ENCODE data around the gene RAPGEF6. TPM values are rescaled to one million over a fixed set of nuclear protein-coding genes. Genes with fewer than 3 reads are reported as not detected.

The RAPGEF6 gene
- total RNA-seq, 1 experiment from 2014 or later: 26.1 TPM

DNA sequence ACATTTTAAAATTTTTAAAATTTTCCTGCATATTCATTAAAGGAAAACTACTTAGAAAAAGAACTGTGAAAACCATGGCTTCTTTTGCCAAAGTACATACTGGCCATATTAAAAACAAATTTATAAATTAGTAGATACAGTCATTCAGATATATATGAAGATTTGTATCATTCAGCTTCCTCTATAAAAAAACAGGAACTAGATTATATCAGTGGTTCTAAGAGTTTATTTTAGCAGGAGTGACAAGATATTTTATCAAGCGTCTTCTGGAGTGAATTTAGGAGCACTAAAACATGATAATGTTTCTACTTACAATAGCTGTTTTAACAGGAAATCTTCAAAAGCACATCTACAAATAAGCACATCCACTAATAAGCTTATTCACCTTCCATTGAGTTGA lies 171.4 kb downstream of the RAPGEF6 start:
- intact Hi-C loops (cut with micrococcal nuclease; ENCODE audit: unreplicated experiment): no loop called here
- H3K27me3 ChIP-seq (replicated peaks; ENCODE audit: insufficient read depth, low read depth, low read length, poor library complexity): no peaks in the 10 kb centered on the region
- TF ChIP-seq, protein P1, sequence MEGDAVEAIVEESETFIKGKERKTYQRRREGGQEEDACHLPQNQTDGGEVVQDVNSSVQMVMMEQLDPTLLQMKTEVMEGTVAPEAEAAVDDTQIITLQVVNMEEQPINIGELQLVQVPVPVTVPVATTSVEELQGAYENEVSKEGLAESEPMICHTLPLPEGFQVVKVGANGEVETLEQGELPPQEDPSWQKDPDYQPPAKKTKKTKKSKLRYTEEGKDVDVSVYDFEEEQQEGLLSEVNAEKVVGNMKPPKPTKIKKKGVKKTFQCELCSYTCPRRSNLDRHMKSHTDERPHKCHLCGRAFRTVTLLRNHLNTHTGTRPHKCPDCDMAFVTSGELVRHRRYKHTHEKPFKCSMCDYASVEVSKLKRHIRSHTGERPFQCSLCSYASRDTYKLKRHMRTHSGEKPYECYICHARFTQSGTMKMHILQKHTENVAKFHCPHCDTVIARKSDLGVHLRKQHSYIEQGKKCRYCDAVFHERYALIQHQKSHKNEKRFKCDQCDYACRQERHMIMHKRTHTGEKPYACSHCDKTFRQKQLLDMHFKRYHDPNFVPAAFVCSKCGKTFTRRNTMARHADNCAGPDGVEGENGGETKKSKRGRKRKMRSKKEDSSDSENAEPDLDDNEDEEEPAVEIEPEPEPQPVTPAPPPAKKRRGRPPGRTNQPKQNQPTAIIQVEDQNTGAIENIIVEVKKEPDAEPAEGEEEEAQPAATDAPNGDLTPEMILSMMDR (conservative IDR thresholded peaks at IDR 0.05; ENCODE audit: low read depth, low read length): no peak
- TF ChIP-seq EZH2 (IDR thresholded peaks at IDR 0.05; ENCODE audit: borderline replicate concordance, low read depth, low read length, poor library complexity, severe bottlenecking): no peak
- CTCF ChIA-PET: no interaction called here
- H3K36me3 ChIP-seq (ENCODE audit: insufficient read depth, low read length, poor library complexity, severe bottlenecking): no peaks in the 10 kb centered on the region
- no peak overlapping the region for H3K27ac ChIP-seq (ENCODE audit: low read depth, low read length, poor library complexity, severe bottlenecking)
- no peaks in the 10 kb centered on the region for H3K9me3 ChIP-seq (ENCODE audit: low read depth, low read length, poor library complexity, severe bottlenecking)
- POLR2A ChIA-PET (ENCODE audit: low non-redundant PET): no interaction called here
- DNase-seq (ENCODE audit: low spot score): no peak
- BruUV-seq (replicated peaks): no TSS peak
- H3K4me3 ChIP-seq (ENCODE audit: low read depth, low read length, poor library complexity, severe bottlenecking): no peak overlapping the region
- H3K4me1 ChIP-seq (ENCODE audit: insufficient read depth, low read length, poor library complexity, severe bottlenecking): peaks cover 28% of the 10 kb centered on the region

DNA sequence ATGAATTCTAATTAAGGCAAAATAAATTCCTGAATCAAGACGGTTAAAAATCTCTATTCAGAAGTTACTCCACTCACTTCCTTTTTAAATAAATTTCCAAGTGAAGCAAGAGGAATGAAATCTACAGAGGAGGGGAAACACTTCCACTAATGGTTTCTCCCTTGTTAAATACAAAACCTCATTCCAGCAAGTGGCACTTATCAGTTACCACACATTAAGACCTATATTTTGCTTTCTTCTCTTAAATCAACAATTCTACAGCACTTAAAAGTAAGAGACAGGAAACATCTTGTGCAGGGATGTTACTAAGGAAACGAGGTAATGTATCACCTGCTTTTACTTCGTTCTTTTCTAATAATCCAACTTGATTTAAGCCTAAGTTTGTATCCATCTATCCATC lies 172.6 kb downstream of the RAPGEF6 start:
- no TSS peak for BruUV-seq (replicated peaks)
- Histone ChIP-seq H3K36me3 (ENCODE audit: insufficient read depth, low read length, poor library complexity, severe bottlenecking) (no peaks in the 10 kb centered on the region), H3K4me3 (ENCODE audit: low read depth, low read length, poor library complexity, severe bottlenecking) (no peak overlapping the region), H3K9me3 (ENCODE audit: low read depth, low read length, poor library complexity, severe bottlenecking) (no peaks in the 10 kb centered on the region), H3K27ac (ENCODE audit: low read depth, low read length, poor library complexity, severe bottlenecking) (no peak overlapping the region), H3K4me1 (ENCODE audit: insufficient read depth, low read length, poor library complexity, severe bottlenecking) (peaks cover 28% of the 10 kb centered on the region), H3K27me3 (replicated peaks; ENCODE audit: insufficient read depth, low read depth, low read length, poor library complexity) (no peaks in the 10 kb centered on the region)
- intact Hi-C loops (cut with micrococcal nuclease; ENCODE audit: unreplicated experiment): no loop called here
- POLR2A ChIA-PET (ENCODE audit: low non-redundant PET): interaction anchor here (0.5 kb wide), 1 partner anchor 14 kb away, joined by 4 read pairs; no protein-coding TSS in a partner anchor
- CTCF ChIA-PET: no interaction called here
- DNase-seq (ENCODE audit: low spot score): peak; percentile 24
- no peak for TF ChIP-seq EZH2 (IDR thresholded peaks at IDR 0.05; ENCODE audit: borderline replicate concordance, low read depth, low read length, poor library complexity, severe bottlenecking)
- TF ChIP-seq, protein P1 (conservative IDR thresholded peaks at IDR 0.05; ENCODE audit: low read depth, low read length): no peak

DNA sequence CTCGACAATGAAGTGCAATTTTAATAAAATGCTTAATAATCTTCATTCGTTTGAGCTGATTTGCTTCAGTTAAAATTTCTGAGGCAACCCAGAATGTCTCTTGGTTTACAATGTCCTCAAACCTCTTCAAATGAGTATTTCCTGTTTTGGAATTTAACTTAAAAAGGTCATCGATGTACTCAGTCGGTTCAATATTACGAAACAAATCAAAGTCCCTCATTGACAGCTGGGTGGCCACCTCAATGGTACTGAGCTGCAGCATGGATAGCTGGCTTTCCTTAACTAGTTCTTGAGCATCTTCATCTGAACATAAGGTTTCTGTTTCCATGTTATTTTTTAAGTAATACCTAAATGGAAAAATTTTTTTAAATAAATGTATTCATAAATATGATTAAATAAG lies 173.3 kb downstream of the RAPGEF6 start:
- no peak overlapping the region for H3K4me3 ChIP-seq (ENCODE audit: low read depth, low read length, poor library complexity, severe bottlenecking)
- no peak for DNase-seq (ENCODE audit: low spot score)
- CTCF ChIA-PET: no interaction called here

More for the DNA sequence above, 173.3 kb downstream of the RAPGEF6 start:
- POLR2A ChIA-PET (ENCODE audit: low non-redundant PET): no interaction called here
- Histone ChIP-seq H3K9me3 (ENCODE audit: low read depth, low read length, poor library complexity, severe bottlenecking) (no peaks in the 10 kb centered on the region), H3K4me1 (ENCODE audit: insufficient read depth, low read length, poor library complexity, severe bottlenecking) (peaks cover 28% of the 10 kb centered on the region), H3K36me3 (ENCODE audit: insufficient read depth, low read length, poor library complexity, severe bottlenecking) (no peaks in the 10 kb centered on the region), H3K27ac (ENCODE audit: low read depth, low read length, poor library complexity, severe bottlenecking) (no peak overlapping the region), H3K27me3 (replicated peaks; ENCODE audit: insufficient read depth, low read depth, low read length, poor library complexity) (no peaks in the 10 kb centered on the region)
- TF ChIP-seq, protein P1 (conservative IDR thresholded peaks at IDR 0.05; ENCODE audit: low read depth, low read length): no peak
- TF ChIP-seq EZH2 (IDR thresholded peaks at IDR 0.05; ENCODE audit: borderline replicate concordance, low read depth, low read length, poor library complexity, severe bottlenecking): no peak
- no TSS peak for BruUV-seq (replicated peaks)
- intact Hi-C loops (cut with micrococcal nuclease; ENCODE audit: unreplicated experiment): no loop called here

Measured in A673 (cell line).